ENCODE measurements around the gene SLC6A15. TPM values are rescaled to one million over a fixed set of nuclear protein-coding genes. Genes with fewer than 3 reads are reported as not detected.

Gene SLC6A15
- total and polyA plus RNA-seq, 2 of the 8 experiments (the other 6 are each of a cell fraction or from before 2014, with no cell fraction given), result 3.1 to 42.0 TPM

DNA sequence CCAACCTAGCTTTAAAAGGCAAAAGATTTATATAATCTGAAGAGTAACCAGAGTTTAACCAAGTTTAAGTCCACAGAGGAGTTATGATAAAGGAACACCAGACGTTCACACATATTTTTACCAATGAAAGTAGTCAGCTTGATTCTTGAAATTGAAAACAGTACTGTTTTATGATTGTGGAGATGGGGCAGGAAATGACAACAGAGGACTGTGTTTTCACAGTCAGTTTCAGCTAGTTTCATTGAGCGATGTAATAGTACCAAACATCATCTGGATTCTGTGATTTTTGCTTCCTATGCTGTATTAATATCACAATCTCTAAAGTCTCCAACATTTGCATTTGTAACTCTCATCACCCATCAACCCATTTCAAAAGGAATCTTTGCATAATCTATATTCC, 34.2 kb upstream of the SLC6A15 start:
- H3K4me2 ChIP-seq (ENCODE audit: insufficient read depth in 1 of 2, low read depth in 2 of 2, low read length in 2 of 2), result no peak overlapping the region
- no peak overlapping the region for H2BK12ac ChIP-seq (ENCODE audit: low read depth, low read length)
- no peak overlapping the region for H2BK120ac ChIP-seq (replicated peaks; ENCODE audit: low read depth, low read length)
- H3K27me3 ChIP-seq (replicated peaks in 1 of 4; ENCODE audit: control insufficient read depth in 3 of 4, extremely low read depth in 1 of 4, insufficient read depth in 3 of 4, low read length in 3 of 4), result no peaks in the 10 kb centered on the region
- H3K23me2 ChIP-seq (ENCODE audit: low read depth, low read length), result no peaks in the 10 kb centered on the region
- H3K18ac ChIP-seq (ENCODE audit: extremely low read depth, low read length), result no peak overlapping the region
- FAIRE-seq (no peak), DNase-seq (ENCODE audit: low read depth in 1 of 2, low spot score in 2 of 2) (no peak)
- no peak overlapping the region for H3K23ac ChIP-seq (ENCODE audit: insufficient read length)
- H4K5ac ChIP-seq (ENCODE audit: insufficient read length, low read depth, low read length), result no peak overlapping the region
- POLR2A ChIA-PET (ENCODE audit: partially characterized antibody), result no interaction called here
- H3K79me1 ChIP-seq (ENCODE audit: low read depth, low read length), result no peaks in the 10 kb centered on the region
- H2BK15ac ChIP-seq (ENCODE audit: low read length), result no peak overlapping the region
- H4K20me1 ChIP-seq (replicated peaks in 1 of 2; ENCODE audit: control insufficient read depth in 1 of 2, insufficient read depth in 2 of 2, low read length in 2 of 2), result no peaks in the 10 kb centered on the region
- no peak overlapping the region for H3K4ac ChIP-seq (replicated peaks; ENCODE audit: insufficient read length, low read depth, low read length)
- CTCF ChIA-PET (ENCODE audit: partially characterized antibody), result interaction anchor here (0.8 to 2.0 kb wide), 2 partner anchors 82 to 110 kb away, joined by 3 to 4 read pairs; no protein-coding TSS in a partner anchor
- H3K79me2 ChIP-seq (ENCODE audit: control insufficient read depth in 1 of 2, insufficient read depth in 2 of 2, low read length in 2 of 2), result no peaks in the 10 kb centered on the region
- no peak overlapping the region for H2AFZ ChIP-seq (ENCODE audit: low read length)
- H3K36me3 ChIP-seq (ENCODE audit: control insufficient read depth in 2 of 4, insufficient read depth in 4 of 4, low read length in 3 of 4), result no peaks in the 10 kb centered on the region
- H3K27ac ChIP-seq (ENCODE audit: low read depth, low read length), result no peak overlapping the region
- H2BK5ac ChIP-seq (ENCODE audit: low read depth, low read length), result no peak overlapping the region
- H4K91ac ChIP-seq (replicated peaks; ENCODE audit: insufficient read length, low read length), result no peak overlapping the region
- no peak overlapping the region for H2AK5ac ChIP-seq (ENCODE audit: low read depth, low read length)
- H3K14ac ChIP-seq (ENCODE audit: insufficient read length), result no peak overlapping the region
- no peak overlapping the region for H3K56ac ChIP-seq (replicated peaks; ENCODE audit: insufficient read length, low read depth, low read length)
- no peak overlapping the region for H3K9ac ChIP-seq (replicated peaks in 1 of 4; ENCODE audit: extremely low read depth in 1 of 4, low read depth in 3 of 4, low read length in 3 of 4)
- H3K9me3 ChIP-seq (ENCODE audit: insufficient read depth in 2 of 2, low read depth in 1 of 2, low read length in 1 of 2), result no peaks in the 10 kb centered on the region
- WGBS, 2 experiments (ENCODE audit: extremely low coverage in 1 of 2, insufficient coverage in 1 of 2, insufficient read length in 1 of 2, insufficient replicate concordance in 2 of 2, low coverage in 1 of 2, low lambda C conversion rate in 2 of 2, missing lambda C conversion rate in 1 of 2), result 85% methylated on average over 2 of the region's 2 CpGs; no CpG with 5 or more reads in 1 of the 2 experiments
- no peak overlapping the region for H2BK20ac ChIP-seq (ENCODE audit: low read length)
- no peaks in the 10 kb centered on the region for H3K4me1 ChIP-seq (replicated peaks in 1 of 4; ENCODE audit: control insufficient read depth in 3 of 4, insufficient read depth in 4 of 4, low read length in 3 of 4)
- no peak overlapping the region for H3K4me3 ChIP-seq (ENCODE audit: extremely low read depth in 1 of 4, insufficient read depth in 2 of 4, low read depth in 3 of 4, low read length in 4 of 4)
- no peak overlapping the region for H4K8ac ChIP-seq (ENCODE audit: extremely low read depth, insufficient read depth, low read length)
- TF ChIP-seq JUND (IDR thresholded peaks at IDR 0.05; ENCODE audit: low read length) (no peak), KDM1A (IDR thresholded peaks at IDR 0.05; ENCODE audit: borderline replicate concordance, low read length) (no peak), SIN3A (conservative IDR thresholded peaks at IDR 0.05 in 1 of 2, IDR thresholded peaks at IDR 0.05 in 1 of 2; ENCODE audit: low read depth in 1 of 2, low read length in 2 of 2) (no peak), HDAC6 (IDR thresholded peaks at IDR 0.05; ENCODE audit: low read depth, low read length) (no peak), BRCA1 (IDR thresholded peaks at IDR 0.05; ENCODE audit: low read depth, low read length) (no peak), CBX8 (IDR thresholded peaks at IDR 0.05; ENCODE audit: borderline replicate concordance, low read depth, low read length) (no peak), NRF1 (IDR thresholded peaks at IDR 0.05; ENCODE audit: low read depth, low read length) (no peak), SAP30 (IDR thresholded peaks at IDR 0.05; ENCODE audit: insufficient read depth, insufficient replicate concordance, low read length) (no peak), HDAC2 (IDR thresholded peaks at IDR 0.05; ENCODE audit: borderline replicate concordance in 1 of 2, low read depth in 2 of 2, low read length in 2 of 2) (no peak), RAD21 (IDR thresholded peaks at IDR 0.05 in 1 of 2, conservative IDR thresholded peaks at IDR 0.05 in 1 of 2; ENCODE audit: low read depth in 2 of 2, low read length in 2 of 2) (no peak), ZNF274 (IDR thresholded peaks at IDR 0.05; ENCODE audit: borderline replicate concordance, extremely low read depth, low read length) (no peak)
- TF ChIP-seq, protein P1, sequence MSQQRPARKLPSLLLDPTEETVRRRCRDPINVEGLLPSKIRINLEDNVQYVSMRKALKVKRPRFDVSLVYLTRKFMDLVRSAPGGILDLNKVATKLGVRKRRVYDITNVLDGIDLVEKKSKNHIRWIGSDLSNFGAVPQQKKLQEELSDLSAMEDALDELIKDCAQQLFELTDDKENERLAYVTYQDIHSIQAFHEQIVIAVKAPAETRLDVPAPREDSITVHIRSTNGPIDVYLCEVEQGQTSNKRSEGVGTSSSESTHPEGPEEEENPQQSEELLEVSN (IDR thresholded peaks at IDR 0.05), result no peak
